GM04503 (cell line): ENCODE data around the gene ZFYVE28.
"Not testable (repeated sequence)": the region's sequence is repeated elsewhere in the genome, so short reads cannot be mapped to it uniquely, and the experiment has no call there.

Source experiments
- DNase-seq: peaks from one replicate; pipeline ENCODE4 v3.0.0-alpha.2; 2012; ENCODE audit warnings: low read depth

Gene ZFYVE28

GRCh38 chr4:2446656-2447564 lies 28.5 kb upstream of the ZFYVE28 start:
- no peak for DNase-seq

- DNase-seq: no peak
Measured at GRCh38 chr4:2445571-2445970, 27.1 kb upstream of the ZFYVE28 start.

- DNase-seq: no peak
Measured at GRCh38 chr4:2445130-2445529, 26.7 kb upstream of the ZFYVE28 start.

GRCh38 chr4:2443956-2444740 lies 25.7 kb upstream of the ZFYVE28 start:
- DNase-seq: no peak

GRCh38 chr4:2443061-2443730 lies 24.8 kb upstream of the ZFYVE28 start:
- DNase-seq: no peak

- no peak for DNase-seq
Measured at GRCh38 chr4:2442175-2442993, 23.9 kb upstream of the ZFYVE28 start.

- DNase-seq: no peak
Measured at GRCh38 chr4:2441393-2442174, 23.1 kb upstream of the ZFYVE28 start.

- DNase-seq: no peak
Measured at GRCh38 chr4:2438822-2439718, 20.6 kb upstream of the ZFYVE28 start.

- DNase-seq: no peak
Measured at GRCh38 chr4:2437475-2438215, 19.2 kb upstream of the ZFYVE28 start.

- DNase-seq: no peak
Measured at GRCh38 chr4:2436761-2437474, 18.5 kb upstream of the ZFYVE28 start.

GRCh38 chr4:2436301-2436700 lies 17.9 kb upstream of the ZFYVE28 start:
- no peak for DNase-seq

- no peak for DNase-seq
Measured at GRCh38 chr4:2434420-2434819, 16.0 kb upstream of the ZFYVE28 start.

- DNase-seq: no peak
Measured at GRCh38 chr4:2433609-2434350, 15.3 kb upstream of the ZFYVE28 start.

- DNase-seq: no peak
Measured at GRCh38 chr4:2432991-2433530, 14.6 kb upstream of the ZFYVE28 start.

- DNase-seq: no peak
Measured at GRCh38 chr4:2432004-2432403, 13.6 kb upstream of the ZFYVE28 start.

- not testable (repeated sequence) for DNase-seq
Measured at GRCh38 chr4:2429945-2430757, 11.7 kb upstream of the ZFYVE28 start.
